ENCODE results near the gene GNB5.
"Not testable (repeated sequence)": the region's sequence is repeated elsewhere in the genome, so short reads cannot be mapped to it uniquely, and the experiment has no call there.

GNB5 gene

GRCh38 chr15:52090193-52090592 is 101.0 kb downstream of the GNB5 start:
- DNase-seq: no peak

GRCh38 chr15:52086011-52086786 is 105.0 kb downstream of the GNB5 start:
- no peak for DNase-seq

GRCh38 chr15:52085299-52085698 is 105.9 kb downstream of the GNB5 start:
- no peak for DNase-seq

- DNase-seq: no peak
These were observed 107.6 kb downstream of the GNB5 start for GRCh38 chr15:52083603-52084002.

GRCh38 chr15:52083037-52083359 is 108.2 kb downstream of the GNB5 start:
- not testable (repeated sequence) for DNase-seq

GRCh38 chr15:52082197-52083036 is 108.8 kb downstream of the GNB5 start:
- DNase-seq: no peak

- no peak for DNase-seq
These were observed 110.3 kb downstream of the GNB5 start for GRCh38 chr15:52080706-52081392.

GRCh38 chr15:52080031-52080430 is 111.2 kb downstream of the GNB5 start:
- no peak for DNase-seq

- DNase-seq: peak; percentile 58
These were observed 112.1 kb downstream of the GNB5 start for GRCh38 chr15:52078876-52079700.

GRCh38 chr15:52078197-52078875 is 112.9 kb downstream of the GNB5 start:
- no peak for DNase-seq

- no peak for DNase-seq
These were observed 114.1 kb downstream of the GNB5 start for GRCh38 chr15:52076889-52077781.

- no peak for DNase-seq
These were observed 119.6 kb downstream of the GNB5 start for GRCh38 chr15:52071570-52071969.

GRCh38 chr15:52069559-52069958 is 121.6 kb downstream of the GNB5 start:
- DNase-seq: no peak

GRCh38 chr15:52068004-52068615 is 123.1 kb downstream of the GNB5 start:
- no peak for DNase-seq

GRCh38 chr15:52067545-52067926 is 123.7 kb downstream of the GNB5 start:
- no peak for DNase-seq

GRCh38 chr15:52066842-52067544 is 124.2 kb downstream of the GNB5 start:
- no peak for DNase-seq

Data from right hindlimb (tissue), 1 donor.